NCI-H526 (cell line): ENCODE measurements around the gene MAGI1.
"Not testable (repeated sequence)": the region's sequence is repeated elsewhere in the genome, so short reads cannot be mapped to it uniquely, and the experiment has no call there.

Experiments
- DNase-seq, 2 experiments: peaks; one replicate each; lab custom pipeline; 2025; lab: John Stamatoyannopoulos, UW

MAGI1 gene

DNA sequence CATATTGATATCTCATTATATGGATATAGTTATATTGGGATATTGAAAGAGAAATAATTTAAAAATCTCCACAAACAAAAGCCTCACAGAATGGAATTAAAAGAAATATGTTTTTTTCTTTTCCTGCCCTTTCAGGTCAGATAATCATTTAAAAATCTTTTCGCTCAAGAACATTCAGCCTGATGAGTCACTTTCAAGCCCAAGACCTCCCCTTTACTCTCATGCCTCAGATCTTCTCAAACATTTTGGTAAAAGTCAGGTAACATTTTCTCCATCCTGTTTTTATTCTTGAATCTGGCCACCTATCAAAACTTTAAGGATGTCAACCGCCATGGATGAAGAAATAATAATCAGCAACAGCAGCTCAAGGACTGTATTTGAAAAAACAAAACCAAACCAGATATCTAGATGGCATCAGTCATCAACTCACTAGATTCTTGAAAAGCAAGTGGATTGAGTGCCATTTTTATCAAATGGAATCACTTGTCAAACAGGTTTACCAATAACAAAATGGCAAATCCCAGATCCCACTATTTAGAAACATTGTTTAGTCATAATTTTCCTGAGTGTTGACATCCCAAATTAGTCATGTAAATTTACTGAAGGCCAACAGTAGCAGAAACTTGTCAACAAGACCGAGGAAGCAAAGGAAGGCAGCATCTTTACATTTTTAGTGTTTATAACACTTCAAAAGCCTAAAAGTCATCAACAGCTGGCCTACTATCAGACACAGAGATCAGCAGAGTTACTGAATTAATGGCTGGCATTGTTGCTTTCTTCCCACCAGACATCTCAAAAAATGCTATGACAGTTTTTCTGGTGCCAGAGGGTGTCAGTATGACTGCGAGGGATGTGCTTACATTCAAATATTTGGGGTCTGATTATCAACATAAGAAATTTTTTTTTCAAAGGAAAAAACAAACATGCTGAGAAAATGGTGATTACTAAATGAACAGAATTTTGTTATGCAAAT, 444.7 kb downstream of the MAGI1 start:
- DNase-seq, result peak; percentile 35 to 43

DNA sequence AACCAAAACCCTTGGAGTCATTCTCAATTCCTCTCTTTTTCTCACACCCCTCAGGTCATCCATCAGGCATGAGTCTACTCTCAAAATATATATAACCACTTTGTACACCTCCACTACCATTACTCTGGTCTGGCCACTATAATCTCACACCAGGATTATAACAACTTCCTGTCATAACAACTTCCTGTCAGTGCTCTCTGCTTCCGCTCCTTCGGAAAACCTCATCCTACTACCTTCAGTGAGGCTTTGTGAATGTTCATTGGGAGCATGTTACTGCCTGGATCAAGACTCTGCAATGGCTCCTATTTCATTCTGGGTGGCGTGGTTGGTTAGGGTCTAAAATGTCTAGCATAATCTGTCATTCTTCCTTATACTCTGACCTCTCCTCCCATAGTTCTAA, 447.4 kb downstream of the MAGI1 start:
- no peak for DNase-seq

DNA sequence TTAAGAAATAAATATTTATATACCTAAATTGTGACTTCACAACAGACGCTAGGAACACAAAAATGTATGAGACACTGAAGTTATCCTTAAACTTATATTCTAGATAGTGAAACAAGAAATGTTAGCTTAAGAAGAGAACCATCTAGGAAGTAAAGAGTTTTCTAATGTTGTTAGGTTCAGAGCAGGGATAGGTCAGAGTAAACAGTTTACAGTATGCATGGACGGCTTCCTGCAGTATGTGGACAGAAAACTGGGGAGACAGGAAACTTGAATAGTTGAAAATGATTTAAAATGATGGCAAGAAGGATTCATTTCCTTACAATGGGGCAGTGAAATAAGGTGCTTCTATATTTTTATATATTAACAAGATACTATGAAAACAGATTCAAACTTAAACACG, 449.8 kb downstream of the MAGI1 start:
- DNase-seq, result no peak

DNA sequence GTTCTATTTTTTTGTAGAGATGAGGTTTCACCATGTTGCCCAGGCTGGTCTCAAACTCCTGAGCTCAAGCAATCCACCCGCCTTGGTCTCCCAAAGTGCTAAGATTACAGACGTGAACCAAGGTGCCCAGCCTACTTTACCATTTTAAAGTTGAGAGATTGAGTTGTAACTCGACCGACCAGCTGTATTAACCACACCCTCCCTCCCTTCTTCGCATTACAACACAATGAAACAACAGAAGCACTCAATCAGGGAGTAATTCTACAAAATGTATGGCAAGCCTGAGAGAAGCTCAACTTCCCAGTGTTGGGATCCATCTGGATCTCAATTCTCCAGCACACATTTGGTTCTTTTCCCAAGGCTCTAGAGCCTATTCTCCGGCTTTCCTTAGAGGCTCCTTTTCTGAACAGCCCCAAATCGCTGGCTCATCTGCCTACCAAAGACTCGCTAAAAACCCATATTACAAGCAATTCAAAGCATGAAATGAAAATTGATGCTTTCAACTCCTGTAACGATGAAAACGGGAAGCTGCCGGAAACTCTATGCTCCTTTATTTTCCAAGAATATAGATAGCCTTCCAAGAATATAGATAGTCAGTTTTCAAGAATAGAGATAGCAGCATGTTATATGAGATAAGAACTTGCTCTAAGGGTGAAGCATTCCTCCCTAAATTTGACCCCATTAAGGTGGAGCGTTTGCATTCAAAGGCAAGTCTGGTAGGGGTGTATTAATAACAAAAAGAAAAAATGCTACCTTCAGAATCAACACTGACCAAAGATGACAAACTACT, 450.9 kb downstream of the MAGI1 start:
- no peak for DNase-seq

DNA sequence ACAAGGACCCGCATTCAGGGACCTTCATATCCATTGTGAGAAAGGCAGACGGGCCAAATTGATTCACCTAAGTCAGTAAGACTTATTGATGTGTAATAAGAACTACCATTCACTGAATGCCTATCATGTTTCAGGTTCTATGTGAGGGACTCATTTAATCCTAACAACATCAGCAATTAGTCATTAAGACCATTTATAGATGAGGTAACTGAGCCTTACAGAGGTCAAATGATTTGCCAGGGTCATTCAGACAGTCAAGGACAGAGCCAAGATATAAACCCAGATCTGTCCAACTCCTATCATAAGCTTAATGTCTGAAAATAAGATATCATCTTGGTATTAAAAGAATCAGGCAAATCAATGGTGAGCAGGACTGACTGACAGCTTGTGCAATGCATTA, 453.8 kb downstream of the MAGI1 start:
- no peak for DNase-seq

DNA sequence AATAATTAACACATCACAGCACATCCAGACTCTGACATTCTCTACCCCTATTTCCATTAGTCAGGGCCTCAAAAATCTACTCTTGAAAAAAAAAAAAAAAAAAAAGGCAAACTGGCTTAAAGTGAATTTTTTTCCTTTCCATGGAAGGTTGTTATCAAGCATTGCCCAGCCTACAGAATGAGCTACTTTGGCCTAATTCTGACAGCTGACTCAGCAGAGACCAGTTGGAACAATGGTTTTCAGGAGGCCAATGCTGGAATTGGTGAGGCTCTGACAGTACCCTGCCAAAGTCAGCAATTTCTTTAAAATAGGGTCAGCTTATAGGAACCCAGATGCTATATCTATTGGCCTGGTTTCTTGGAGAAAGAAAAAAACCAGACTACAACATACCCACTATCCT, 454.7 kb downstream of the MAGI1 start:
- no peak for DNase-seq

DNA sequence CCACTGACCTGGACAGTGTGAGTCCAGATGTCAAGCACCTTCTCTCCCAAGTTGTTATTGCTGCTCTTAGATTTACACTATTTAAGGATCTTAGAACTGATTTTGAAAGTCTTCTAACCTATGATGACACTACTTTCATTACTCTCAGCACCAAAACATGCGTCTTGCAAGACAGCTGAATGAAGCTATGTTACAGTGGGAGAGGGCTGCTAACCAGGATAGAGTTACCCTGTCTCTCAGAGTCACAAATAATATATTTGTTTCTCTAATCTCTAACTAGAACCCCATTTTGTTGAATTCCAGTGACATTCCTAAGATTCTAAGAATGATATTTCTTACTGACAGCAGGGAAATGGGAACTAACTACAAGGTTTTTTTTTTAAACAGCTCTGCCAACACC, 455.5 kb downstream of the MAGI1 start:
- no peak for DNase-seq

DNA sequence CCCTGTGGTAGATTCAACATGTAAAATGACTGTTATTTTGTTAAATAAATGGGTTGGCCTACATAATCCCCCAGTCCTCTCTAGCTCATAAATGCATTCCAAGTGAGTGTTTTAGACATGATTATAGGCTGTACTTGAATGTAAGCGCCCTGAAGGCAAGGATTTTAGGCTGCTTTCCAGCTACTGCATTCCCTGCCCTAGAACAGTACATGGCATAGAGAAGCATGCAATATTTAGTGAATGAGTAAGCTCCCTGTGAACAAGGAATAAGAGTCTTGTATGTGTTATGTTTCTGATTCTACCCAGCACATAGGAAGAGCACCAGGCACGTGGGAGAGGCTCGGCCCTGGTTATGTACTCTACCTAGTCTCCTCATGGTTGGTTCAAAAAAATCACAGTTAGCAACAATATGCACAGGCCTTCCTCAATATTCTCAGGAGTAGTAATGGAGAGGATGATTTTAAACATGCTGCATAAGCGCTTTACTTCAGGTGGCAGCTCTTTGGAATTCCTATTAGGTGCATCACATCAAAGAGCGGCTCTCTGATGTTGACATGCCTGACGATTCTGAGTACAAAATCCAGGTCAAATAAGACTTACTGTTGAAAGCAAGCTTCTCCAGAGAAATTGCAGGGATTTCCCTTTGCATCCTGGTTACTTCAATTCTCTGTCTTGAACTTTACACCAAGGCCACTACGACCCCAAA, 456.6 kb downstream of the MAGI1 start:
- DNase-seq, result no peak

DNA sequence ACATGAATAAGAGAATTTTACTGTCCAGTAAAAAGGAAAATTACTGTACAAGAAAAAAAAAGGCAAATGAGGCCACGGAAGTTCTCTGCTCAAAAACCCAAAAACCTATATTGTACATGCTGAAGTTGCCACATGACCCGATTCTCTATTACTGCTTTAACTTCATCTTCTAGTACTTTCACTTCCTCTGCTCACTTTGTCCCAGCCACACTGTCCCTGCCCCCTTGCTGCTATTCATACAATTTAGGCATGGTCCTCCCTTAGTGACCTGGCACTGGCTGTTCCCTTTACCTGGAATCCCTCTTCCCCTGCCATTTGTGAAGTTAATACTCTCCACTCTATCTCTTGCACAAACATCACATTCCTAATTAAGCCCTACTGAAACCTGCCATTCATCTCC, 457.4 kb downstream of the MAGI1 start:
- no peak for DNase-seq

DNA sequence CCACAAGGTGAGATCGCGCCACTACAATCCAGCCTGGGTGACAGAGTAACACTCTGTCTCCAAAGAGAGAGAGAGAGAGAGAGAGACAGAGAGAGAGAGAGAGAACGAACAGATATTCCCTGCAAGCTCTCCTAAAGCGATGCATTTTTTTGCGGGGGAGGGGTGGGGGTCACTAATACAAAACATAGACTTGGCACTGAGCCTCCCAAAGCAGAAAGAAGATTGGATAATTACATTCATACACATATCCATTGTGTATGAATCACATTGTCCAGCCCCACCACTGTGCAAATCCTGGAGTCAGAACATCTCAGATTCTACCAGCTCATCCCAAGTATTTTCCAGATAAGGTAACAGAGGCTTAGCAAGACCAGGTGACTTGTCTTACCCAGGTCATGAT, 459.9 kb downstream of the MAGI1 start:
- no peak for DNase-seq

DNA sequence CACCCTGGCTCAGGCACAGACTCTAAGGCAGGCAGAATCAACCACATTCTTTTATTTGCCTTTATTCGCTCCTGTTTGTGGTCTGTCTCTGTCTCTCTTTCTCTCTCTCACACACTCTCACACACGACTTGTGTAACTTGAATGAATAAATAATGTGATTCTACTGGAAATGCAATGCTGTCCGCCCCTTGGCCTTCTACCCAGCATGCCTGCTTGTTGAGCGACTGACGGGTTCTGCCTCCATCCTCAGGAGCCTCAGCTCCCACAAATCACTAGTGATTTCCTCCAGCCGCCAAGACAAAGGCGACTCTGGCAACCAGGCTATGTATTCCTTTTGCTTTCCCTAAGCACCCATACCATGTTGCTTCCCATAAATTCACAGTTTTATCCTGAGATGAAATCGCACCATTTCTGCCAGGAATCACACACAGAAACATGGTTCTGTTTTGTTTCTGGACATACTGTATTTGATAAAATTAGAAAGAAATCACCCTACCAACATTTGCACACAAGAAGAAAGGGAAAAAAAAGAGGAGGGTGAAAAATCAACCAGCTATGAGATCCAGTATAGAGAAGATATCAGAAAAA, 460.8 kb downstream of the MAGI1 start:
- no peak for DNase-seq

DNA sequence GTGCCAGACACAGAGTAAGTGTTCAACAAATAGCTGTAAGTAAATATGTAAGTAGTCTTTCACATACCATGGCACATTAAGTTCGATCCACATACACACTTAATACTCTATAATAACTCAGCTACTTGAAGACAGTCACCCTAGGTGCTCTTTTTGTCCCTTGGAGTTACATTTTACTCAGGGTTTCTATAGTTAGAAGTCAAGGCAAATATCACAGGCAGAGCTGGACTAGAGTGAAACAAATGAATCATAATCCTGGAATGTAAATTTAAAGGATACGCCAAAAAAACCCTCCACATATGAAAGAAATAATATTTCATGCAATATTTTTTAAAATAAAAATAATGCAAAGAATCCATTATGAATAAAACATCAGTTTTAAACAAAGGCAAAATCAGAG, 461.8 kb downstream of the MAGI1 start:
- no peak for DNase-seq

DNA sequence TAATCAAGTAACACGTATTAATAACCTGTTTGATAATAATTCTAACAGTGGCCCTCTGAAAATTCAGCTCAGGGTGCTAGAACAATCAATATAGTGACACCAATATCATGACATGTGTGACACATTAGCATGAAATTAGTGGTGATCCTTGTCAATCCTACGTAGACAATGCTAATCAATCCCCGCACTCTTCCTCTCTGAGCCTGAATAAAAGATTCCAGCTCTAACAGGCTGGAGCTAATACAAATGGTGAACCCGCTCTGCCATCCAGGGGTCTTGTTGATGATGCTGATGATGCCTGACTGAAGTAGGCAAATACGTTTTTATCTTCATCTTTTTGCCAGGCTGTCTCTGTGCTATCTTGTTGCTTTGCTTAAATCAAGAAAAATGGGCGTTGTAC, 462.5 kb downstream of the MAGI1 start:
- no peak for DNase-seq

DNA sequence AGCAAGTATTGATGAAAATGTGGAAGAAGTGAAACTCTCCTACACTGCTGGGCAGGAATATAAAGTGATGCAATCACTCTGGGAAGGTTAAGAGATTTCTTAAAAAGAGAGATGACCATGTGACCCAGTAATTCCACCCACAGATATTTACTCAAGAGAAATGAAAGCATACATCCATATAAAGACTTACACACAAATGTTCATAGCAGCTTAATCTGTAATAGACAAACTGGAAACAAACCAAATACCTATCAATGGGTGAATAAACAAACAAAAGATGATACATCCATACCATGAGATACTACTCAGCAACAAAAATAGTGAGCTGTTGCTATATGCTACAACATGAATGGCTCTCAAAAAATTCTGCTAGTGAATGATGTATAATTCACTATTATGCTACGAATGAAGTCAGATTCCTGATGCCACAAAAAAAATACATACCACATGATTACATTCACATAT, 463.3 kb downstream of the MAGI1 start:
- DNase-seq, result no peak

DNA sequence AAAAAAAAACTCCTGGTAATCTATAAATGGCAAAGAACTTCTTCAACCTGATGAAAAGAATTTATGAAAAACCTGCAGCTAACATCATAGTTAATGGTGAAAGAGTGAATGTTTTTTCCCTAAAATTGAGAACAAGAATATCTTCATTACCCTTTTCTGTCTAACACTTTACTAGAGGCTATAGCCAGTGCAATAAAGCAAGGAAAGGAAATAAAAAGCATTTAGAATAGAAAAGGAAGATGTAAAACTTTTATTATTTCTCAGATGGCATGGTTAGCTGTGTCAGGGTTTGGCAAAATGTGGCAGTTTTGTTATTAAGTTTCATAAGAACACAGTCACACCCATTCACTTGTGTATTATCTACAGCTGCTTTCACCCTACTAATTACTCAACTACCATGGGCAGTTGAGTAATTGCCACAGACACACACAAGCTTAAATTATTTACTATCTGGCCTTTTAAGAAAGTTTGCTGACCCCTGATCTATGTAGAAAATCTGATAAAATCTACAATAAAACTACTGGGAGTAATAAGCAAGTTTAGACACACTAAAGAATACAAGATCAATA, 465.1 kb downstream of the MAGI1 start:
- DNase-seq, result no peak

DNA sequence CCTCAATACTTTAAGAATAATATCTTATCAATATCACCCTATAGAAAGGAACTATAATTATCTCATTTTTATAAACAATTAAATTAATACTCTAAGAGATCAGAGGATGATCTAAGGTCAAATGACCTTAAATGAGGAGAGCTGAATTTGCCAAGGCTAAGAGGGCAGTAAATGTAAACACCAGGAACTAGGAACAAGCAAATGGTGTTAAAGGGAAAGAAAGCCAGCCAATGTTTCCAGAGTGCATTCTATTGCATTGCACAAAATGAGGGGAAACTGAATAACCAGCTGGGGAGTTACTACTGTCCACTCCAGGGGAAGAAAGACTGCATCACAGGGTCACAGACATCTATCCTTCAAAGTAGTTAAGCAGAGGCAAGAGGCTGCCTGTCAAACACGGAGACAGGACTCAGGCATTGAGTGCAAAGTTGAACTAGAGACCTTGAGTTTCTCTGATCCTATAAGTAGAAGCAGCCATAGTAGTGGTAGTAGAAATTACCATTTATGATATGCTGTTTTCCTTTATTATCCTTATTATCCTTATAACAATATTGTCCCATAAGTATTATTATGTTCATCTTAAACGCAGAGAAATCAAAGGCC, 466.4 kb downstream of the MAGI1 start:
- DNase-seq, result no peak

DNA sequence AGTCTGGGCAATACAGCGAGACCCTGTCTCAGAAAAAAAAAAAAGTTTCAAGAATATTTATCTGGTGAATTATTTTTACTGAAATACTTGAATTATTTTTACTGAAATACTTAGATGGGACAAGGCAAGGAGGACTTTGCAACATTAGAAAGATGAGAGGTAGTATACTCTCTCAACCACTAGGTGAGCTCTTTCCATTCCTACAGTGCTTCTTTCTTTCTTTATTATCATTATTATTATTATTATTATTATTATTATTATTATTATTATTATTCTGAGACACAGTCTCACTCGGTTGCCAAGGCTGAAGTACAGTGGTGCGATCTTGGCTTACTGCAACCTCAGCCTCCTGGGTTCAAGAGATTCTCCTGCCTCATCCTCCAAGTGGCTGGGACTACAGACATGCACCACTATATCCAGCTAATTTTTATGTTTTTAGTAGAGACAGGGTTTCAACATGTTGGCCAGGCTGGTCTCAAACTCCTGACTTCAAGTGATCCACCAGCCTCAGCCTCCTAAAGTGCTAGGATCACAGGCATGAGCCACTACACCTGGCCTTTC, 468.8 kb downstream of the MAGI1 start:
- no peak for DNase-seq

DNA sequence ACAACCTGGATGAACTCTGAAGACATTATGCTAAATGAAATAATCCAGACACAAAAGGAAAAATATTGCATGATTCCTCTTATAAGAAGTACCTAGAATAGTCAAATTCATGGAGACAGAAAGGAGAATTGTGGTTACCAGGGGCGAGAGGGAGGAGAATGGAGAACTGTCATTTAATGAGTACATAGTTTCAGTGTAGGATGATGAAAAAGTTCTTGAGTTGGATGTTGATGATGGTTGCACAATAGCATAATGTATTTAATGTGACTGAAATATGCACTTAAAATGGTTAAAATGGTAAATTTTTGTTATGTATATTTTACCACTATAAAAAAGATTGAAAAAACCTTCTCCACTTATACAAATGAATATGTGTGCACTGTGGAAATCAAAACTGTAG, 469.6 kb downstream of the MAGI1 start:
- no peak for DNase-seq

DNA sequence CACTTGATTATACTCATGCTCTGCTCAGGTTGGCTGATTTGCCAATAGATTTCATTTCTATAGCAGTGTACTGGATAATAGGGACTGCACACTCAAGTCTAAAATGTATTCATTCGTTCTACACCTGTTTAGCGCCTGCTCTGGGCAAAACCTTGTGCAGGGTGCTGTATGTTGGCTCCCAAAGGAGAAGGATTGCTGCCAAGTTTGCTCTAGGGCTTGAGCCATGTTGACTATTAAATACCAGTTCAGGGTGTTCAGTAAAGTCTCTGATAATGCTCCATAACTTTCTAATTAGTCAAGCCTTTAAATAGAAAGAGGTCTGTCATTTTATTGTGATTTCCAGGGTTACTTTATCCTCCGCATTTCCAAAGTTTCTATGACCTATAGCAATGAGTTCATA, 470.2 kb downstream of the MAGI1 start:
- DNase-seq, result no peak

DNA sequence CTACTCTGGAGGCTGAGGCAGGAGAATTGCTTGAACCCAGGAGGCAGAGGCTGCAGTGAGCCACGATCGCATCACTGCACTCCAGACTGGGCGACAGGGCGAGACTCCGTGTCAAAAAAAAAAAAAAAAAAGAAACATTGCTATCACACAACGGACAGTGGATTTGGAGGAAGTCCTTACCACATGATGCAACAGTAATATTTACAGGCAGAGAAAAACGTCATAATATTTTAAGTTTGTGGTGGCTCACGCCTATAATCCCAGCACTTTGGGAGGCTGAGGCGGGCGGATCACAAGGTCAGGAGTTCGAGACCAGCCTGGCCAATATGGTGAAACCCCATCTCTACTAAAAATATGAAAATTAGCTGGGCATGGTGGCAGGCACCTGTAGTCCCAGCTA, 473.0 kb downstream of the MAGI1 start:
- not testable (repeated sequence) for DNase-seq

DNA sequence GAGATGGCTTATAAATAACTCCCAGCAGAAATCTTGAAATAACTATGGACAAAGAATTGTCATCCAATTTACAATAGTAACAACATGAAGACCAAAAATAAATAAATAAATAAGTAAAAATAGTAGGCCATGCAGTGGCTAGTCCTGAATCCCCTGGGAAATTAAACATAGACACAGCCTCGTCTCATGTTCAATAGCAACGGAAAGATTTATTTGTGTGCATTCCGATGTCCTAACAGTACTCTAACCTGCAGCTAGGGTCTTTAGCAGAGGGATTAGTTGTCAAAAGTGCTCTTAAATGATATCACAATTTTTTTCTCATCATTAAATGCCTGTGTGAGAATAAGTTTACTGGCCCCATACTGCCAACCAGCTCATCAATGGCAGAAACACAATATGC, 474.2 kb downstream of the MAGI1 start:
- no peak for DNase-seq
